Measurements from ENCODE around the gene MRPL21. TPM values are rescaled to one million over a fixed set of nuclear protein-coding genes. Genes with fewer than 3 reads are reported as not detected.

The MRPL21 gene
- total and polyA plus RNA-seq, 2 of the 13 experiments (the other 11 are each of a cell fraction or from before 2014, with no cell fraction given) = 61.5 to 100 TPM

- TF ChIP-seq ZNF142 (CRISPR knock-in tag; IDR thresholded peaks at IDR 0.05) (no peak), PAXIP1 (CRISPR knock-in tag; conservative IDR thresholded peaks at IDR 0.05) (peak; percentile 98), NFIB (CRISPR knock-in tag; IDR thresholded peaks at IDR 0.05; ENCODE audit: borderline replicate concordance) (no peak), MYNN (CRISPR knock-in tag; IDR thresholded peaks at IDR 0.05; ENCODE audit: low read depth) (no peak), CERS6 (CRISPR knock-in tag; IDR thresholded peaks at IDR 0.05) (no peak), CCDC6 (CRISPR knock-in tag; IDR thresholded peaks at IDR 0.05) (peak; percentile 77; the same call in 1 of the 2 replicates), ZBTB33 (CRISPR knock-in tag; IDR thresholded peaks at IDR 0.05) (peak; percentile 78)
Observed at GRCh38 chr11:68845351-68846002, 58.2 kb downstream of the MRPL21 start (continued).

Data from HepG2 (cell line).